ENCODE data around the gene SKI. TPM values are rescaled to one million over a fixed set of nuclear protein-coding genes. Genes with fewer than 3 reads are reported as not detected.

Gene SKI
- total RNA-seq, 3 donors from 2014 or later: 22.1 to 33.8 (median 26.7) TPM

DNA sequence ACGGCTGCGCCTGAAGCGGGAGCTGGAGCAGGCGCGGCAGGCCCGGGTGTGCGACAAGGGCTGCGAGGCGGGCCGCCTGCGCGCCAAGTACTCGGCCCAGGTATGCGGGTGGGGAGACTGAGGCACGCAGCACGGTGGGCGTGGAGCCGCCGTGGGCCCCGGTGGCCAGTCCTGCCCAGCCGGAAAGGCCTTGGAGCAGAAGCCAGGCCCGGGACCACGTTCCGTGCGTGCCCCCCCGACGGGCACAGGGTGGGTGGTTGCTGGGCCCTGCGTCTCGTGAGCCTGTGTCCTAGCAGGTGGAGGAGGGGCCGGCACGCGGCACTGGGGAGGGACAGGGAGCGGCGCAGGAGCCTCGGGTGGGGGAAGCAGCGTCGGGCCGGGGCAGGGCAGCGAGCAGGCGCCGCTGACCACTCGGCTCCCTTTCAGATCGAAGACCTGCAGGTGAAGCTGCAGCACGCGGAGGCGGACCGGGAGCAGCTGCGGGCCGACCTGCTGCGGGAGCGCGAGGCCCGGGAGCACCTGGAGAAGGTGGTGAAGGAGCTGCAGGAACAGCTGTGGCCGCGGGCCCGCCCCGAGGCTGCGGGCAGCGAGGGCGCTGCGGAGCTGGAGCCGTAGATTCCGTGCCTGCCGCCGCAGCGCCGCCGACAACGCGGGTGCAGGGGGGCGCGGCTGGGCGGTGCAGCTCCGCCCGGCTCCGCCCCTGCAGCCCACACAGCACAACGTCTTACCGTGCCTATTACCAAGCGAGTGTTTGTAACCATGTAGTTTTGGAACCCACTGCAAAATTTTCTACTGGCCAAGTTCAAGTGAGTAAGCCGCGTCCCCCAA, 78.2 kb downstream of the SKI start:
- intact Hi-C loops (cut with DNase I; ENCODE audit: low total_unique reads): no loop called here
- H3K4me3 ChIP-seq: no peak overlapping the region
- no peaks in the 10 kb centered on the region for H3K27me3 ChIP-seq
- H3K9me3 ChIP-seq: no peaks in the 10 kb centered on the region
- H3K36me3 ChIP-seq: peaks cover 12% of the 10 kb centered on the region
- TF ChIP-seq POLR2AphosphoS5 (IDR thresholded peaks at IDR 0.05) (no peak), POLR2A (IDR thresholded peaks at IDR 0.05) (no peak), CTCF (IDR thresholded peaks at IDR 0.05) (no peak)
- no peak overlapping the region for H3K27ac ChIP-seq
- peaks cover 0 to under 1% of the 10 kb centered on the region in 2 donors for H3K4me1 ChIP-seq
- DNase-seq (ENCODE audit: low spot score in 2 of 2): no peak

- no peak overlapping the region for H3K4me3 ChIP-seq
- peaks cover 0 to 6% of the 10 kb centered on the region in 2 donors for H3K4me1 ChIP-seq
- intact Hi-C loops (cut with DNase I; ENCODE audit: low total_unique reads): no loop called here
- DNase-seq (ENCODE audit: low spot score in 2 of 2): no peak
- H3K36me3 ChIP-seq: peaks cover 12% of the 10 kb centered on the region
- TF ChIP-seq POLR2A (IDR thresholded peaks at IDR 0.05) (no peak), POLR2AphosphoS5 (IDR thresholded peaks at IDR 0.05) (no peak), CTCF (IDR thresholded peaks at IDR 0.05) (no peak)
- no peak overlapping the region for H3K27ac ChIP-seq
- H3K9me3 ChIP-seq: no peaks in the 10 kb centered on the region
- H3K27me3 ChIP-seq: no peaks in the 10 kb centered on the region
Measured at GRCh38 chr1:2307064-2307605, 79.0 kb downstream of the SKI start.

DNA sequence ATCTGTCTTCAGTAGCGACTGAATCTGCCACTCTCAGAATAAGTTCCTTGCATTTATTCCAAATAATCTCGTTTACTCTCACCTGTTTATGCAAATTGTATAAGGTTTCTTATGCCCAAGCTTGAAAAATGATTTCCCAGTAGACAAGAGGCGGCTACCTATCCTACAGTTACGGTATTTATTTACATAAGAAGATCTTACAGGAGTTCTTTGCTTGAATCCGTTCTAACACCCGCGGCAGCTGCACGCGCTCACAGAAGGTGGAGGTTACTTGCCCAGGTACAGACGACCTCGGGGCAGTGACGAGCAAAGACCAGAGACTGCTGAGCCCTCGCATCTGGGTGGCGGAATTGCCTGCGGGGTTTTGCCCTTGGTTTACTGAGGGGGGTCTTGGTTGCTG, 79.9 kb downstream of the SKI start:
- peaks cover 0 to 10% of the 10 kb centered on the region in 2 donors for H3K4me1 ChIP-seq
- H3K9me3 ChIP-seq: no peaks in the 10 kb centered on the region
- no peak overlapping the region for H3K4me3 ChIP-seq
- H3K27ac ChIP-seq: no peak overlapping the region
- intact Hi-C loops (cut with DNase I; ENCODE audit: low total_unique reads): no loop called here
- no peak for DNase-seq (ENCODE audit: low spot score in 2 of 2)
- H3K36me3 ChIP-seq: peaks cover 12% of the 10 kb centered on the region
- no peaks in the 10 kb centered on the region for H3K27me3 ChIP-seq
- TF ChIP-seq POLR2AphosphoS5 (IDR thresholded peaks at IDR 0.05) (no peak), CTCF (IDR thresholded peaks at IDR 0.05) (no peak)

DNA sequence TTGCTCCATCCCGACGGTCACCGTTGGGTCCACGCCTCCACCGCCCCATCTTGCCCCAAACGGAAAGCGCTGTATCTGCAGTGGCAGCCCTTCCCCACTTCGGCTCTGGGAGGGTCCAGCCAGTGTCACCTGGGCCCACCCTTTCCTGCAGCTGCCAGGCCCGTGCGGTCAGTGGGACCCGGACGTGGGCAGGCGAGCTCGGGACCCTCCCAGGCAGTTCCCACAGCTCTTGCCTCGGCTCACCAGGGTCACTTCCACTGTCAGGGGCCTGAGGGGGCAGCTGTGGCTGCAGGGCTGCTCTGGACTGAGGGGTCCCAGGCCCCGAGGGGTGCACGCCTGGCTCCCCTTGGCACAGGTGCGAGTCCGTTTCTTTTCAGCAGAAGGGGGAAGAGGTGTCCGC, 80.7 kb downstream of the SKI start:
- intact Hi-C loops (cut with DNase I; ENCODE audit: low total_unique reads): no loop called here
- Histone ChIP-seq H3K27me3 (no peaks in the 10 kb centered on the region), H3K27ac (no peak overlapping the region), H3K9me3 (no peaks in the 10 kb centered on the region), H3K36me3 (peaks cover 12% of the 10 kb centered on the region), H3K4me3 (no peak overlapping the region), H3K4me1 (peaks cover 4 to 10% of the 10 kb centered on the region in 2 donors)
- DNase-seq (ENCODE audit: low spot score in 2 of 2): no peak
- TF ChIP-seq POLR2AphosphoS5 (IDR thresholded peaks at IDR 0.05): no peak
- TF ChIP-seq POLR2A (IDR thresholded peaks at IDR 0.05): no peak
- TF ChIP-seq CTCF (IDR thresholded peaks at IDR 0.05): no peak

Data from breast epithelium (tissue), 4 donors.